ENCODE data around the gene FGFR3. TPM values are rescaled to one million over a fixed set of nuclear protein-coding genes. Genes with fewer than 3 reads are reported as not detected.

FGFR3 gene
- total and polyA plus RNA-seq, 2 of the 8 experiments (the other 6 are each of a cell fraction or from before 2014, with no cell fraction given) = 9.0 to 19.5 TPM

DNA sequence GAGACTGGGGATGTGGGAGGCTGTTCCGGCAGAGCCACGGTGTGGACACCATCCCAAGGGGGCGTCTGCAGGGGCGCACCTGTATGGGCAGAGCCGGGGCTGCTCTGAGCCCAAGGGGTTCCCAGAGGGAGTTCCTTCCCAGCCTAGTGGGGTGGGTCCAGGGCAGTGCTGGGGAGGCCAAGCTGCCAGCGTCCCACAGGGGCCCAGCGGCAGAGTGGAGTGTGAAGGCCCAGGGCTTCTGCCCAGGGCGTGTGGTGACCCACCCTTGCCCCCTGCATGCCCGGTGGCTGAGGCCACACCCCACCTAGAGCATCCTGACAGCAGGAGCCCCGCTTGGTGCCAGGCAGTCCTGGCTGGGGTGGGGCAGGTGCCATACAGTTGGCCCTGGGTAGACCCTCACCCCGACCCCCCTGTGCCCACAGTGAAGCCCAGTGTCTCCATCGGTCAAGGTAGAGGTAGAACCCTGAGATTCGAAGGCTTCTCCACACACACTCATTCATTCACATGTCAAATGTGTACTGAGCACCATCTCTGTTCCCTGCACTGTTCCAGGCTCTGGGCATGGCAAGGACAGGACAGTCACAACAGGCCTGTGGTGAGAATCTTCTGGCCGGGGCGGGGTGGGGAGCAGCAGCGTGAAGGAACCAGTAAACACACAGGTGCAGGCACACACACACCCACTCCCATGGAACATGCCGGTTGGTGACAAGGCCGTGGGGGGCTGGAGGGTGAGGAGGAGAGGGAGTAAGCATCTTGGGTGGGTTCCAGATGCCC is 42.5 kb upstream of the FGFR3 start:
- 90% methylated on average over 18 of the region's 18 CpGs; no CpG with 5 or more reads in 1 of the 2 experiments for WGBS, 2 experiments (ENCODE audit: extremely low coverage in 1 of 2, insufficient coverage in 1 of 2, insufficient read length in 1 of 2, insufficient replicate concordance in 2 of 2, low coverage in 1 of 2, low lambda C conversion rate in 2 of 2, missing lambda C conversion rate in 1 of 2)
- Histone ChIP-seq H3K79me1 (ENCODE audit: low read depth, low read length) (no peaks in the 10 kb centered on the region), H3K79me2 (ENCODE audit: control insufficient read depth in 1 of 2, insufficient read depth in 2 of 2, low read length in 2 of 2) (no peaks in the 10 kb centered on the region), H2BK20ac (ENCODE audit: low read length) (0 out of 2 replicates have a peak overlapping the region, but pooled peaks have one; percentile 10), H2AK5ac (ENCODE audit: low read depth, low read length) (no peak overlapping the region; the same call in 1 of the 2 replicates), H2BK120ac (replicated peaks; ENCODE audit: low read depth, low read length) (no peak overlapping the region), H3K4me1 (replicated peaks in 1 of 4; ENCODE audit: control insufficient read depth in 3 of 4, insufficient read depth in 4 of 4, low read length in 3 of 4) (peaks cover 0 to 15% (median 11%) of the 10 kb centered on the region in 4 experiments; a peak in 6 of 7 replicates), H4K5ac (ENCODE audit: insufficient read length, low read depth, low read length) (no peak overlapping the region), H4K91ac (replicated peaks; ENCODE audit: insufficient read length, low read length) (peak overlapping the region; percentile 42), H3K27me3 (replicated peaks in 1 of 4; ENCODE audit: control insufficient read depth in 3 of 4, extremely low read depth in 1 of 4, insufficient read depth in 3 of 4, low read length in 3 of 4) (peaks cover 0 to 4% (median 0%) of the 10 kb centered on the region in 4 experiments; a peak in 2 of 7 replicates), H3K23ac (ENCODE audit: insufficient read length) (no peak overlapping the region), H3K18ac (ENCODE audit: extremely low read depth, low read length) (no peak overlapping the region), H3K4ac (replicated peaks; ENCODE audit: insufficient read length, low read depth, low read length) (no peak overlapping the region), H2BK12ac (ENCODE audit: low read depth, low read length) (no peak overlapping the region), H3K9me3 (ENCODE audit: insufficient read depth in 2 of 2, low read depth in 1 of 2, low read length in 1 of 2) (no peaks in the 10 kb centered on the region), H3K4me3 (ENCODE audit: extremely low read depth in 1 of 4, insufficient read depth in 2 of 4, low read depth in 3 of 4, low read length in 4 of 4) (no peak overlapping the region), H3K9ac (replicated peaks in 1 of 4; ENCODE audit: extremely low read depth in 1 of 4, low read depth in 3 of 4, low read length in 3 of 4) (no peak overlapping the region), H3K4me2 (ENCODE audit: insufficient read depth in 1 of 2, low read depth in 2 of 2, low read length in 2 of 2) (no peak overlapping the region), H4K8ac (ENCODE audit: extremely low read depth, insufficient read depth, low read length) (no peak overlapping the region), H3K27ac (ENCODE audit: low read depth, low read length) (no peak overlapping the region), H2BK5ac (ENCODE audit: low read depth, low read length) (no peak overlapping the region), H3K36me3 (ENCODE audit: control insufficient read depth in 2 of 4, insufficient read depth in 4 of 4, low read length in 3 of 4) (no peaks in the 10 kb centered on the region), H2BK15ac (ENCODE audit: low read length) (no peak overlapping the region), H2AFZ (ENCODE audit: low read length) (no peak overlapping the region), H3K56ac (replicated peaks; ENCODE audit: insufficient read length, low read depth, low read length) (no peak overlapping the region), H3K14ac (ENCODE audit: insufficient read length) (no peak overlapping the region), H3K23me2 (ENCODE audit: low read depth, low read length) (no peaks in the 10 kb centered on the region), H4K20me1 (replicated peaks in 1 of 2; ENCODE audit: control insufficient read depth in 1 of 2, insufficient read depth in 2 of 2, low read length in 2 of 2) (peaks cover 2 to 4% of the 10 kb centered on the region in 2 experiments)
- no peak for DNase-seq (ENCODE audit: low read depth in 1 of 2, low spot score in 2 of 2)
- no peak for FAIRE-seq
- ChIA-PET POLR2A (ENCODE audit: partially characterized antibody) (interaction anchor here (0.9 to 2.5 kb wide), 5 partner anchors 10 to 62 kb away, joined by 3 to 8 read pairs (median 3); no protein-coding TSS in a partner anchor), CTCF (ENCODE audit: partially characterized antibody) (interaction anchor here (1.6 to 52.9 kb wide), 3 partner anchors 38 to 160 kb away, joined by 4 to 2507 read pairs (median 15); partner anchors contain the start of gene FGFR3)
- TF ChIP-seq CEBPB (IDR thresholded peaks at IDR 0.05; ENCODE audit: low read depth, low read length) (no peak), CHD1 (IDR thresholded peaks at IDR 0.05; ENCODE audit: low read depth, low read length) (no peak), SIN3A (conservative IDR thresholded peaks at IDR 0.05 in 1 of 2, IDR thresholded peaks at IDR 0.05 in 1 of 2; ENCODE audit: low read depth in 1 of 2, low read length in 2 of 2) (no peak), POLR2A (IDR thresholded peaks at IDR 0.05; ENCODE audit: control extremely low read depth in 1 of 2, low read depth in 2 of 2, low read length in 2 of 2) (no peak), TEAD4 (IDR thresholded peaks at IDR 0.05; ENCODE audit: low read depth, low read length) (no peak)

Measured in H1 (cell line).